ENCODE measurements around the gene LRRC57.
"Not testable (repeated sequence)": the region's sequence is repeated elsewhere in the genome, so short reads cannot be mapped to it uniquely, and the experiment has no call there.

Gene LRRC57

GRCh38 chr15:42548249-42549031 is at the start of gene LRRC57, which contains the start of gene HAUS2:
Gene LRRC57, minus strand, starts transcription at chr15:42548793. Its CDS starts 359 bp downstream, at chr15:42548434.
Gene HAUS2, plus strand, starts transcription at chr15:42548838. Its CDS starts 35 bp downstream, at chr15:42548873.
- DNase-seq, result peak; percentile 58

- DNase-seq, result no peak
Observed at GRCh38 chr15:42595626-42596240, 47.1 kb upstream of the LRRC57 start.

- DNase-seq, result no peak
Observed at GRCh38 chr15:42594095-42594494, 45.5 kb upstream of the LRRC57 start.

- DNase-seq, result no peak
Observed at GRCh38 chr15:42593143-42593542, 44.5 kb upstream of the LRRC57 start.

GRCh38 chr15:42592716-42593115 is 44.1 kb upstream of the LRRC57 start:
- DNase-seq, result no peak

GRCh38 chr15:42591238-42591934 is 42.8 kb upstream of the LRRC57 start:
- no peak for DNase-seq

GRCh38 chr15:42590619-42591237 is 42.1 kb upstream of the LRRC57 start:
- no peak for DNase-seq

- DNase-seq, result no peak
Observed at GRCh38 chr15:42584031-42584765, 35.6 kb upstream of the LRRC57 start.

- no peak for DNase-seq
Observed at GRCh38 chr15:42582569-42583375, 34.2 kb upstream of the LRRC57 start.

GRCh38 chr15:42581272-42581730 is 32.7 kb upstream of the LRRC57 start:
- DNase-seq, result peak; percentile 48

GRCh38 chr15:42578984-42579537 is 30.5 kb upstream of the LRRC57 start:
- no peak for DNase-seq

GRCh38 chr15:42577514-42578031 is 29.0 kb upstream of the LRRC57 start:
- DNase-seq, result no peak

- DNase-seq, result no peak
Observed at GRCh38 chr15:42576776-42577175, 28.2 kb upstream of the LRRC57 start.

- no peak for DNase-seq
Observed at GRCh38 chr15:42576040-42576594, 27.5 kb upstream of the LRRC57 start.

GRCh38 chr15:42575188-42576039 is 26.8 kb upstream of the LRRC57 start, which contains the start of gene STARD9:
Gene STARD9, plus strand, starts transcription at chr15:42575606. Its CDS starts 110 bp downstream, at chr15:42575716.
- DNase-seq, result peak; percentile 74

GRCh38 chr15:42558739-42559138 is 10.1 kb upstream of the LRRC57 start:
- no peak for DNase-seq

- not testable (repeated sequence) for DNase-seq
Observed at GRCh38 chr15:42556550-42557207, 8.1 kb upstream of the LRRC57 start.

- DNase-seq, result no peak
Observed at GRCh38 chr15:42553554-42553953, 5.0 kb upstream of the LRRC57 start.

Measured in NCI-H2107 (cell line).